HG02970 (cell line): Measurements from ENCODE around the gene NMNAT2.

Experiments
- ATAC-seq: cut with Tn5 transposase; IDR thresholded peaks from one replicate; pipeline ENCODE4 v1.9.1; 2021; ENCODE audit warnings: mild to moderate bottlenecking, moderate library complexity, moderate number of reproducible peaks; ENCODE audit not compliant: unreplicated experiment, low FRiP score

The NMNAT2 gene

GRCh38 chr1:183291802-183292514 is 126.2 kb downstream of the NMNAT2 start:
- no peak for ATAC-seq

- no peak for ATAC-seq
Observed at GRCh38 chr1:183291216-183291762, 126.9 kb downstream of the NMNAT2 start.

GRCh38 chr1:183290628-183291027 is 127.6 kb downstream of the NMNAT2 start:
- no peak for ATAC-seq

- no peak for ATAC-seq
Observed at GRCh38 chr1:183289051-183289496, 129.1 kb downstream of the NMNAT2 start.

GRCh38 chr1:183288583-183288982 is 129.6 kb downstream of the NMNAT2 start:
- ATAC-seq, result no peak

- ATAC-seq, result no peak
Observed at GRCh38 chr1:183287191-183287675, 130.9 kb downstream of the NMNAT2 start.

- no peak for ATAC-seq
Observed at GRCh38 chr1:183285746-183286145, 132.4 kb downstream of the NMNAT2 start.

- no peak for ATAC-seq
Observed at GRCh38 chr1:183285256-183285655, 132.9 kb downstream of the NMNAT2 start.

- no peak for ATAC-seq
Observed at GRCh38 chr1:183284086-183284485, 134.1 kb downstream of the NMNAT2 start.

GRCh38 chr1:183283286-183283685 is 134.9 kb downstream of the NMNAT2 start:
- no peak for ATAC-seq

GRCh38 chr1:183282101-183282855 is 135.9 kb downstream of the NMNAT2 start:
- no peak for ATAC-seq

GRCh38 chr1:183281553-183282091 is 136.6 kb downstream of the NMNAT2 start:
- ATAC-seq, result no peak

- ATAC-seq, result no peak
Observed at GRCh38 chr1:183281039-183281438, 137.1 kb downstream of the NMNAT2 start.

- ATAC-seq, result no peak
Observed at GRCh38 chr1:183279835-183280234, 138.3 kb downstream of the NMNAT2 start.

GRCh38 chr1:183278739-183279591 is 139.2 kb downstream of the NMNAT2 start:
- ATAC-seq, result no peak

GRCh38 chr1:183277821-183278738 is 140.1 kb downstream of the NMNAT2 start:
- no peak for ATAC-seq

- ATAC-seq, result no peak
Observed at GRCh38 chr1:183276386-183277080, 141.6 kb downstream of the NMNAT2 start.

- ATAC-seq, result no peak
Observed at GRCh38 chr1:183275322-183275721, 142.9 kb downstream of the NMNAT2 start.

GRCh38 chr1:183274836-183275235 is 143.3 kb downstream of the NMNAT2 start:
- ATAC-seq, result no peak
